HepG2 (cell line): ENCODE measurements around the gene SUPV3L1. TPM values are rescaled to one million over a fixed set of nuclear protein-coding genes. Genes with fewer than 3 reads are reported as not detected.

Experiments used
- ATAC-seq: fragments of 200-7000 bp; cut with Tn5 transposase; 3 replicates; pipeline ENCODE4 v1.9.1; 2020; ENCODE audit warnings: mild to moderate bottlenecking, moderate library complexity
- BruUV-seq: library from RNA; stranded (reverse); fragments of 400-500 nt; replicated peaks from 2 replicates; lab custom pipeline; 2021; lab: Mats Ljungman, UMichigan
- CTCF ChIA-PET: fragments of 300-600 bp; formaldehyde crosslinking; extraction: SDS; loops from one replicate; lab custom pipeline; 2021; ENCODE audit warnings: low total read pairs, inconsistent platforms, low intra/inter-chr PET ratio; lab: Yijun Ruan, JAX
- POLR2A ChIA-PET: fragments of 350-600 bp; sonication (Branson Sonifier 250); formaldehyde crosslinking; loops from one replicate; lab custom pipeline; 2020; ENCODE audit warnings: antibody characterized with exemption, inconsistent platforms; lab: Yijun Ruan, JAX
- DNase-seq: peaks from one replicate; pipeline ENCODE4 v3.0.0-alpha.2; 2015; ENCODE audit warnings: low spot score
- FAIRE-seq: peaks from 3 replicates; lab custom pipeline; 2011; peaks lifted over from hg19 to GRCh38; lab: Jason Lieb, UNC
- H2AFZ ChIP-seq: one replicate; pipeline ENCODE4 v1.6.1; 2011; ENCODE audit warnings: low read length, inconsistent platforms
- H3K27ac ChIP-seq: fragments of 300-600 bp; 3 replicates; pipeline ENCODE4 v1.8.0; 2011; ENCODE audit warnings: mixed run types, mild to moderate bottlenecking, mixed read lengths, low read length, inconsistent platforms; ENCODE audit not compliant: insufficient read depth; ENCODE audit errors: extremely low read length
- H3K27me3 ChIP-seq, 2 experiments: fragments of 200-600 bp in 1 of 2; 2 replicates in 1 of 2; 3 replicates in 1 of 2; pipeline versions ENCODE4 v1.6.0 to v1.8.0; 2011; ENCODE audit warnings: low read length in 2 of 2, mild to moderate bottlenecking in 2 of 2, moderate library complexity in 2 of 2, inconsistent platforms in 1 of 2; ENCODE audit not compliant: insufficient read depth in 2 of 2, control insufficient read depth in 1 of 2
- H3K36me3 ChIP-seq, 2 experiments: fragments of 200-600 bp in 1 of 2; replicated peaks in 1 of 2; 2 replicates in 1 of 2; 3 replicates in 1 of 2; pipeline versions ENCODE4 v1.5.1 to v1.8.0; 2011; ENCODE audit warnings: low read length in 2 of 2, inconsistent platforms in 1 of 2; ENCODE audit not compliant: insufficient read depth in 2 of 2, control insufficient read depth in 1 of 2
- H3K4me1 ChIP-seq: 2 replicates; pipeline ENCODE4 v1.5.1; 2012; ENCODE audit warnings: low read length, inconsistent platforms; ENCODE audit not compliant: insufficient read depth
- H3K4me2 ChIP-seq: 2 replicates; pipeline ENCODE4 v1.6.0; 2011; ENCODE audit warnings: low read depth, low read length, inconsistent platforms
- H3K4me3 ChIP-seq, 3 experiments: fragments of 200-600 bp in 1 of 3; sonication (generic), shearing (Covaris generic) in 1 of 3; replicated peaks in 1 of 3; 2 replicates each; pipeline ENCODE4 v1.5.1; 2011 to 2016; ENCODE audit warnings: low read length in 3 of 3, inconsistent platforms in 2 of 3, low read depth in 2 of 3, mild to moderate bottlenecking in 2 of 3, control low read depth in 1 of 3, mixed read lengths in 1 of 3; ENCODE audit not compliant: insufficient read depth in 1 of 3
- H3K79me2 ChIP-seq: one replicate; pipeline ENCODE4 v1.6.1; 2011; ENCODE audit warnings: low read length, inconsistent platforms; ENCODE audit not compliant: insufficient read depth
- H3K9ac ChIP-seq: 2 replicates; pipeline ENCODE4 v1.6.0; 2011; ENCODE audit warnings: mild to moderate bottlenecking, low read depth, low read length, inconsistent platforms; ENCODE audit not compliant: insufficient read depth
- H3K9me3 ChIP-seq: 2 replicates; pipeline ENCODE4 v1.5.1; 2012; ENCODE audit warnings: mild to moderate bottlenecking, low read length
- H4K20me1 ChIP-seq: 2 replicates; pipeline ENCODE4 v1.6.0; 2011; ENCODE audit warnings: inconsistent platforms, mild to moderate bottlenecking, low read length, moderate library complexity; ENCODE audit not compliant: insufficient read depth
- ARNTL ChIP-seq: sonication (generic); formaldehyde crosslinking; IDR thresholded peaks from 2 replicates; pipeline ENCODE4 v1.4.0; 2020; ENCODE audit warnings: mild to moderate bottlenecking, missing genetic modification reagents
- CC2D1A ChIP-seq: sonication (generic); formaldehyde crosslinking; IDR thresholded peaks from 2 replicates; pipeline ENCODE4 v1.8.1; 2023; ENCODE audit warnings: mild to moderate bottlenecking, missing genetic modification reagents
- ESRRA ChIP-seq: sonication (generic); formaldehyde crosslinking; IDR thresholded peaks from 2 replicates; pipeline ENCODE4 v1.5.1; 2020; ENCODE audit warnings: mild to moderate bottlenecking, low read depth, missing genetic modification reagents
- FLYWCH1 ChIP-seq: sonication (generic); formaldehyde crosslinking; IDR thresholded peaks from 2 replicates; pipeline ENCODE4 v1.8.1; 2023; ENCODE audit warnings: mild to moderate bottlenecking, missing genetic modification reagents
- FUBP1 ChIP-seq: sonication (generic); formaldehyde crosslinking; IDR thresholded peaks from 2 replicates; pipeline ENCODE4 v1.5.1; 2020; ENCODE audit warnings: missing genetic modification reagents, mild to moderate bottlenecking, borderline replicate concordance
- HNRNPH1 ChIP-seq: fragments of 200-400 bp; formaldehyde crosslinking; optimal IDR thresholded peaks from 2 replicates; pipeline ENCODE3; 2017; ENCODE audit warnings: mild to moderate bottlenecking, low read depth, low read length
- KDM1A ChIP-seq: IDR thresholded peaks from 2 replicates; pipeline ENCODE4 v1.6.1; 2016; ENCODE audit warnings: missing compliant biosample characterization
- NFE2L2 ChIP-seq: fragments of 150-350 bp; IDR thresholded peaks from 2 replicates; pipeline ENCODE4 v1.6.1; 2014; ENCODE audit warnings: low read length
- SMAD1 ChIP-seq: sonication (generic); formaldehyde crosslinking; IDR thresholded peaks from 2 replicates; pipeline ENCODE4 v1.4.0; 2020; ENCODE audit warnings: missing genetic modification reagents, low read depth, mild to moderate bottlenecking, borderline replicate concordance
- SP2 ChIP-seq: sonication (generic); formaldehyde crosslinking; IDR thresholded peaks from 2 replicates; pipeline ENCODE4 v1.5.1; 2020; ENCODE audit warnings: mild to moderate bottlenecking, missing genetic modification reagents
- TP53 ChIP-seq: sonication (generic); formaldehyde crosslinking; conservative IDR thresholded peaks from 2 replicates; pipeline ENCODE4 v1.4.0; 2020; ENCODE audit warnings: missing genetic modification reagents
- ZBTB3 ChIP-seq: sonication (generic); formaldehyde crosslinking; IDR thresholded peaks from 2 replicates; pipeline ENCODE4 v1.4.0; 2020; ENCODE audit warnings: low read depth, mild to moderate bottlenecking, moderate library complexity, missing genetic modification reagents, borderline replicate concordance
- ZNF281 ChIP-seq: sonication (generic); formaldehyde crosslinking; IDR thresholded peaks from 2 replicates; pipeline ENCODE4 v1.4.0; 2020; ENCODE audit warnings: missing genetic modification reagents, borderline replicate concordance
- WGBS: methylation state at CpG from one replicate; pipeline ENCODE4 v1.1.6; 2017; ENCODE audit warnings: low lambda C conversion rate; 5-methylcytosine and 5-hydroxymethylcytosine counted together
- in situ Hi-C: cut with HindIII; loops from 2 replicates; pipeline ENCODE4 v1.10.0; 2017; ENCODE audit warnings: low pct_unique_long_range_greater_than_20kb; ENCODE audit not compliant: extremely low pct_ligation_motif_present
- intact Hi-C: fragments of 100-400 bp; cut with micrococcal nuclease; formaldehyde crosslinking; loops from one replicate; pipeline ENCODE4 v1.10.0; 2022; ENCODE audit not compliant: unreplicated experiment
- polyA plus RNA-seq, 8 experiments: library from polyadenylated mRNA; depleted of rRNA in 3 of 8; stranded (reverse) in 7 of 8; unstranded in 1 of 8; fragments of >200 nt; fragmentation: Illumina TruSeq in 4 of 8; extraction: Trizol in 4 of 8; gene quantifications; 2 replicates each; pipeline versions ENCODE4 v1.2.1 to v1.2.3, GENCODE V29; 2011 to 2016; ENCODE audit warnings: low read depth in 4 of 8, missing spikeins in 1 of 8, mixed read lengths in 1 of 8; ENCODE audit not compliant: insufficient read depth in 1 of 8
- total RNA-seq, 5 experiments: library from RNA; depleted of rRNA; stranded (reverse); fragments of >200 nt; fragmentation: Illumina TruSeq; extraction: Trizol; gene quantifications; 2 replicates each; pipeline ENCODE4 v1.2.3, GENCODE V29; 2016; ENCODE audit warnings: low read depth in 1 of 5
- TF ChIP-seq, protein P1 (sequence below): sonication (generic); formaldehyde crosslinking; IDR thresholded peaks from 2 replicates; pipeline ENCODE4 v1.4.0; 2020; ENCODE audit warnings: missing genetic modification reagents, borderline replicate concordance
- TF ChIP-seq, protein P2 (sequence below): IDR thresholded peaks from 2 replicates; pipeline ENCODE4 v1.6.1; 2016; ENCODE audit warnings: low read depth

Gene SUPV3L1
- total and polyA plus RNA-seq, 2 of the 13 experiments (the other 11 are each of a cell fraction or from before 2014, with no cell fraction given), result 28.8 to 45.7 TPM

DNA sequence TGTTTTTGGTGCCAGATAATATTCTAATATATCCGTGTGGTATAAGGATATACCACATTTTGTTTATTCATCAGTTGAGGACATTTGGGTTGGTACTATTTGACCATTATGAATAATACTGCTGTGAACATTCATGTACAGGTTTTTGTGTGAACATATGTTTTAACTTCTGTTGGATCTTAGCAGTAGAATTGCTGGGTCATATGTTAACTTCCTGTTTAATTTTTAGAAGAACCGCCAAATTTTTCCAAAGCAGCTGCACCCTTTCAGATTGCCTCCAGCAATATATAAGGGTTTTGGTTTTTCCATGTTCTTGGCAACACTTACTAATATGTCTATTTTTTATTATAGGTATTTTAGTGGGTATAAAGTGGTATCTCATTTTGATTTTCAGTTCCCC lies 33.3 kb upstream of the SUPV3L1 start:
- Histone ChIP-seq H3K27me3 (no peaks in the 10 kb centered on the region), H3K4me2 (no peak overlapping the region), H3K36me3 (peaks cover 0 to 1% of the 10 kb centered on the region in 2 experiments; a peak in 2 of 5 replicates), H3K4me1 (peaks cover 16% of the 10 kb centered on the region), H3K79me2 (peaks cover 56% of the 10 kb centered on the region), H3K27ac (no peak overlapping the region), H3K4me3 (no peak overlapping the region), H2AFZ (no peak overlapping the region), H3K9ac (no peak overlapping the region), H3K9me3 (no peaks in the 10 kb centered on the region), H4K20me1 (0 out of 2 replicates have a peak, but pooled peaks cover 4% of the 10 kb centered on the region)
- ATAC-seq, result no peak
- DNase-seq, result no peak
- in situ Hi-C loops, result no loop called here
- BruUV-seq, result no TSS peak
- WGBS, result 95% methylated on average over 2 of the region's 2 CpGs
- ChIA-PET CTCF (no interaction called here), POLR2A (no interaction called here)
- no peak for FAIRE-seq
- intact Hi-C loops, result no loop called here
- TF ChIP-seq NFE2L2, result no peak
- TF ChIP-seq CC2D1A (CRISPR knock-in tag), result no peak
- no peak for TF ChIP-seq KDM1A
- TF ChIP-seq, protein P1, sequence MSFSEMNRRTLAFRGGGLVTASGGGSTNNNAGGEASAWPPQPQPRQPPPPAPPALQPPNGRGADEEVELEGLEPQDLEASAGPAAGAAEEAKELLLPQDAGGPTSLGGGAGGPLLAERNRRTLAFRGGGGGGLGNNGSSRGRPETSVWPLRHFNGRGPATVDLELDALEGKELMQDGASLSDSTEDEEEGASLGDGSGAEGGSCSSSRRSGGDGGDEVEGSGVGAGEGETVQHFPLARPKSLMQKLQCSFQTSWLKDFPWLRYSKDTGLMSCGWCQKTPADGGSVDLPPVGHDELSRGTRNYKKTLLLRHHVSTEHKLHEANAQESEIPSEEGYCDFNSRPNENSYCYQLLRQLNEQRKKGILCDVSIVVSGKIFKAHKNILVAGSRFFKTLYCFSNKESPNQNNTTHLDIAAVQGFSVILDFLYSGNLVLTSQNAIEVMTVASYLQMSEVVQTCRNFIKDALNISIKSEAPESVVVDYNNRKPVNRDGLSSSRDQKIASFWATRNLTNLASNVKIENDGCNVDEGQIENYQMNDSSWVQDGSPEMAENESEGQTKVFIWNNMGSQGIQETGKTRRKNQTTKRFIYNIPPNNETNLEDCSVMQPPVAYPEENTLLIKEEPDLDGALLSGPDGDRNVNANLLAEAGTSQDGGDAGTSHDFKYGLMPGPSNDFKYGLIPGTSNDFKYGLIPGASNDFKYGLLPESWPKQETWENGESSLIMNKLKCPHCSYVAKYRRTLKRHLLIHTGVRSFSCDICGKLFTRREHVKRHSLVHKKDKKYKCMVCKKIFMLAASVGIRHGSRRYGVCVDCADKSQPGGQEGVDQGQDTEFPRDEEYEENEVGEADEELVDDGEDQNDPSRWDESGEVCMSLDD (CRISPR knock-in tag), result no peak
- TF ChIP-seq SP2 (CRISPR knock-in tag), result no peak
- TF ChIP-seq, protein P2, sequence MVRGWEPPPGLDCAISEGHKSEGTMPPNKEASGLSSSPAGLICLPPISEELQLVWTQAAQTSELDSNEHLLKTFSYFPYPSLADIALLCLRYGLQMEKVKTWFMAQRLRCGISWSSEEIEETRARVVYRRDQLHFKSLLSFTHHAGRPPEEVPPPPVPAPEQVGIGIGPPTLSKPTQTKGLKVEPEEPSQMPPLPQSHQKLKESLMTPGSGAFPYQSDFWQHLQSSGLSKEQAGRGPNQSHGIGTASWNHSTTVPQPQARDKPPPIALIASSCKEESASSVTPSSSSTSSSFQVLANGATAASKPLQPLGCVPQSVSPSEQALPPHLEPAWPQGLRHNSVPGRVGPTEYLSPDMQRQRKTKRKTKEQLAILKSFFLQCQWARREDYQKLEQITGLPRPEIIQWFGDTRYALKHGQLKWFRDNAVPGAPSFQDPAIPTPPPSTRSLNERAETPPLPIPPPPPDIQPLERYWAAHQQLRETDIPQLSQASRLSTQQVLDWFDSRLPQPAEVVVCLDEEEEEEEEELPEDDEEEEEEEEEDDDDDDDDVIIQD (CRISPR knock-in tag), result no peak
- no peak for TF ChIP-seq ZNF281 (CRISPR knock-in tag)
- no peak for TF ChIP-seq ESRRA (CRISPR knock-in tag)
- TF ChIP-seq FLYWCH1 (CRISPR knock-in tag), result no peak
- TF ChIP-seq HNRNPH1, result no peak
- TF ChIP-seq SMAD1, result no peak
- no peak for TF ChIP-seq TP53
- no peak for TF ChIP-seq FUBP1 (CRISPR knock-in tag)
- no peak for TF ChIP-seq ARNTL (CRISPR knock-in tag)
- TF ChIP-seq ZBTB3 (CRISPR knock-in tag), result no peak
